HepG2 (cell line): ENCODE results near the gene TMED5. TPM values are rescaled to one million over a fixed set of nuclear protein-coding genes. Genes with fewer than 3 reads are reported as not detected.

ENCODE experiments used
- CCAR2 ChIP-seq: fragments of 200-400 bp; formaldehyde crosslinking; optimal IDR thresholded peaks from 2 replicates; pipeline ENCODE3; 2018; ENCODE audit warnings: low read depth, mild to moderate bottlenecking, low read length, moderate library complexity
- CHD2 ChIP-seq: IDR thresholded peaks from 2 replicates; pipeline ENCODE4 v1.6.1; 2011; ENCODE audit warnings: low read depth, low read length, improper control_type of control experiment
- DDIT3 ChIP-seq: sonication (generic); formaldehyde crosslinking; IDR thresholded peaks from 2 replicates; pipeline ENCODE4 v1.4.0; 2020; ENCODE audit warnings: mild to moderate bottlenecking, missing genetic modification reagents
- ETS1 ChIP-seq: sonication (generic); formaldehyde crosslinking; IDR thresholded peaks from 2 replicates; pipeline ENCODE4 v1.4.0; 2020; ENCODE audit warnings: missing genetic modification reagents
- GPN1 ChIP-seq: sonication (generic); formaldehyde crosslinking; IDR thresholded peaks from 2 replicates; pipeline ENCODE4 v1.5.1; 2020; ENCODE audit warnings: missing genetic modification reagents, borderline replicate concordance
- HOXA3 ChIP-seq: sonication (generic); formaldehyde crosslinking; IDR thresholded peaks from 2 replicates; pipeline ENCODE4 v1.5.0; 2020; ENCODE audit warnings: missing genetic modification reagents
- JUNB ChIP-seq: sonication (generic); formaldehyde crosslinking; IDR thresholded peaks from 2 replicates; pipeline ENCODE4 v1.8.0; 2022; ENCODE audit warnings: missing genetic modification reagents, mild to moderate bottlenecking, borderline replicate concordance
- MEIS1 ChIP-seq: sonication (generic); formaldehyde crosslinking; IDR thresholded peaks from 2 replicates; pipeline ENCODE4 v1.9.0; 2021; ENCODE audit warnings: mild to moderate bottlenecking, missing genetic modification reagents, moderate library complexity, borderline replicate concordance
- PBX3 ChIP-seq: sonication (generic); formaldehyde crosslinking; IDR thresholded peaks from 2 replicates; pipeline ENCODE4 v1.8.1; 2023; ENCODE audit warnings: missing genetic modification reagents, inconsistent platforms, borderline replicate concordance
- POLR2AphosphoS5 ChIP-seq: IDR thresholded peaks from 2 replicates; pipeline ENCODE4 v1.6.1; 2012; ENCODE audit warnings: low read depth, low read length
- REST ChIP-seq, 2 experiments: IDR thresholded peaks; 2 replicates each; pipeline ENCODE4 v1.6.1; 2011 to 2012; ENCODE audit warnings: low read length in 2 of 2, borderline replicate concordance in 1 of 2, low read depth in 1 of 2, mild to moderate bottlenecking in 1 of 2, moderate library complexity in 1 of 2
- RFX3 ChIP-seq: IDR thresholded peaks from 2 replicates; pipeline ENCODE4 v1.6.1; 2016; ENCODE audit warnings: missing biosample characterization, missing genetic modification reagents
- RFX5 ChIP-seq: IDR thresholded peaks from 2 replicates; pipeline ENCODE4 v1.6.1; 2011; ENCODE audit warnings: low read depth, low read length, improper control_type of control experiment
- ZBTB33 ChIP-seq: sonication (generic); formaldehyde crosslinking; IDR thresholded peaks from 2 replicates; pipeline ENCODE4 v1.4.0; 2020; ENCODE audit warnings: missing genetic modification reagents
- ZBTB38 ChIP-seq: sonication (generic); formaldehyde crosslinking; IDR thresholded peaks from 2 replicates; pipeline ENCODE4 v1.5.1; 2020; ENCODE audit warnings: mild to moderate bottlenecking, missing genetic modification reagents
- ZNF773 ChIP-seq: sonication (generic); formaldehyde crosslinking; IDR thresholded peaks from 2 replicates; pipeline ENCODE4 v1.4.0; 2020; ENCODE audit warnings: missing genetic modification reagents, borderline replicate concordance
- ZNF878 ChIP-seq: sonication (generic); formaldehyde crosslinking; IDR thresholded peaks from 2 replicates; pipeline ENCODE4 v1.8.1; 2023; ENCODE audit warnings: mild to moderate bottlenecking, missing genetic modification reagents, moderate library complexity
- ZSCAN5A ChIP-seq: sonication (generic); formaldehyde crosslinking; IDR thresholded peaks from 2 replicates; pipeline ENCODE4 v1.8.0; 2022; ENCODE audit warnings: mild to moderate bottlenecking, missing genetic modification reagents, borderline replicate concordance
- polyA plus RNA-seq, 8 experiments: library from polyadenylated mRNA; depleted of rRNA in 3 of 8; stranded (reverse) in 7 of 8; unstranded in 1 of 8; fragments of >200 nt; fragmentation: Illumina TruSeq in 4 of 8; extraction: Trizol in 4 of 8; gene quantifications; 2 replicates each; pipeline versions ENCODE4 v1.2.1 to v1.2.3, GENCODE V29; 2011 to 2016; ENCODE audit warnings: low read depth in 4 of 8, missing spikeins in 1 of 8, mixed read lengths in 1 of 8; ENCODE audit not compliant: insufficient read depth in 1 of 8
- total RNA-seq, 5 experiments: library from RNA; depleted of rRNA; stranded (reverse); fragments of >200 nt; fragmentation: Illumina TruSeq; extraction: Trizol; gene quantifications; 2 replicates each; pipeline ENCODE4 v1.2.3, GENCODE V29; 2016; ENCODE audit warnings: low read depth in 1 of 5

TMED5 gene
- total and polyA plus RNA-seq, 2 of the 13 experiments (the other 11 are each of a cell fraction or from before 2014, with no cell fraction given), result 58.1 to 99.0 TPM

- TF ChIP-seq PBX3 (CRISPR knock-in tag), result peak; percentile 79
- TF ChIP-seq RFX3, result peak; percentile 60; the same call in 1 of the 2 replicates
- peak; percentile 52; the same call in 1 of the 2 replicates for TF ChIP-seq ETS1
- TF ChIP-seq DDIT3 (CRISPR knock-in tag), result no peak
- TF ChIP-seq POLR2AphosphoS5, result peak; percentile 86
- TF ChIP-seq GPN1 (CRISPR knock-in tag), result no peak
- TF ChIP-seq HOXA3 (CRISPR knock-in tag), result peak; percentile 71
- no peak; the same call in 1 of the 2 replicates for TF ChIP-seq ZBTB33 (CRISPR knock-in tag)
- peak; percentile 21; the same call in 1 of the 2 replicates for TF ChIP-seq RFX5
- peak; percentile 14 for TF ChIP-seq ZBTB38 (CRISPR knock-in tag)
- TF ChIP-seq ZNF878, result peak; percentile 71; the same call in 1 of the 2 replicates
- TF ChIP-seq CCAR2, result no peak
- 0 out of 2 replicates have a peak, but pooled peaks have one; percentile 9 for TF ChIP-seq ZNF773 (CRISPR knock-in tag)
- no peak for TF ChIP-seq REST (IDR thresholded peaks at IDR 0.05; ENCODE audit: borderline replicate concordance in 1 of 2, low read depth in 1 of 2, low read length in 2 of 2)
- peak; percentile 39; the same call in 1 of the 2 replicates for TF ChIP-seq ZSCAN5A
- no peak; the same call in 1 of the 2 replicates for TF ChIP-seq MEIS1 (CRISPR knock-in tag)
- no peak for TF ChIP-seq CHD2
- no peak for TF ChIP-seq JUNB (CRISPR knock-in tag)
Observed at GRCh38 chr1:93179886-93180722, at the start of gene TMED5 (continued).
